PFSK-1 (cell line): ENCODE measurements around the gene PACSIN1.

Source experiments
- POLR2AphosphoS5 ChIP-seq: IDR thresholded peaks from 2 replicates; pipeline ENCODE4 v1.6.1; 2012; ENCODE audit warnings: low read depth, mild to moderate bottlenecking, control low read depth, low read length, moderate library complexity
- REST ChIP-seq, 2 experiments: IDR thresholded peaks; 2 replicates each; pipeline versions ENCODE4 v1.6.1 to v1.8.0; 2011 to 2012; ENCODE audit warnings: low read depth in 2 of 2, low read length in 2 of 2, control low read depth in 1 of 2, inconsistent platforms in 1 of 2, mild to moderate bottlenecking in 1 of 2, moderate library complexity in 1 of 2; ENCODE audit not compliant: insufficient read depth in 1 of 2
- SIN3A ChIP-seq: IDR thresholded peaks from 2 replicates; pipeline ENCODE4 v1.6.1; 2012; ENCODE audit warnings: mild to moderate bottlenecking, low read length, moderate library complexity, borderline replicate concordance; ENCODE audit not compliant: insufficient read depth
- TAF1 ChIP-seq: IDR thresholded peaks from 2 replicates; pipeline ENCODE4 v1.6.1; 2012; ENCODE audit warnings: low read length, control low read depth, borderline replicate concordance; ENCODE audit not compliant: insufficient read depth

GRCh38 chr6:34519971-34520644, 54.2 kb downstream of the PACSIN1 start:
- no peak for TF ChIP-seq SIN3A
- no peak for TF ChIP-seq POLR2AphosphoS5
- no peak for TF ChIP-seq TAF1
- no peak for TF ChIP-seq REST (IDR thresholded peaks at IDR 0.05; ENCODE audit: insufficient read depth in 1 of 2, low read depth in 2 of 2, low read length in 2 of 2)
